GM12874 (cell line): Measurements from ENCODE around the gene DENND1C.

Experiments
- CTCF ChIP-seq: IDR thresholded peaks from 2 replicates; pipeline ENCODE4 v1.5.1; 2011; ENCODE audit warnings: low read depth, mild to moderate bottlenecking, control low read depth, low read length, moderate library complexity; ENCODE audit not compliant: insufficient read depth

The DENND1C gene

GRCh38 chr19:6516018-6516658, 34.6 kb upstream of the DENND1C start:
- TF ChIP-seq CTCF: no peak

DNA sequence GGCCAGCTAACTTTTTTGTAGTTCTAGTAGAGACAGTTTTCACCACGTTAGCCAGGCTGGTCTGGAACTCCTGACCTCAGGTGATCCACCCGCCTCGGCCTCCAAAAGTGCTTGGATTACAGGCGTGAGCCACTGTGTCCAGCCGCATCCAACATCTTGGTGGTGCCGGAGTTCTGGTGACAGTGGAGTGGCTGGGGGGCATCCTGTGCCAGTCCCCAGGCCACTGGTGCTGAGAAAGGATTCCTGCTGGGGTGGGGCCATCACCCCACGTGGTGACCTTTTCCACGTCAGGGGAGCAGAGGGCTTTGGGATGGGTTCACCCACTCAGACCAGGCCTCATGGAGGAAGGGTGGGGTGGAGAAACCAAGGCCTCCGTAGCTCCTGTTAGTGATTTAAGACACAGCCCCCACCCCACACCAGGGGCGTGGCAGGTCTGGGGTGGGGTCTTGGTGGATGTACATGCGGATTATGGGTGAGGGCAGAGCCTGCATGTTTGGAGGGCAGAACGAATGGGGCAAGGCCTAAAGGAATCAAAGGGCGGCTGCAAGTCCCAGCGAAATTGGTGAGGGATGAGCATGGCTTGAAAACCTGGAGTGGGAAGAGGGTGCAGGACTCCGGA, 33.4 kb upstream of the DENND1C start:
- TF ChIP-seq CTCF: no peak

DNA sequence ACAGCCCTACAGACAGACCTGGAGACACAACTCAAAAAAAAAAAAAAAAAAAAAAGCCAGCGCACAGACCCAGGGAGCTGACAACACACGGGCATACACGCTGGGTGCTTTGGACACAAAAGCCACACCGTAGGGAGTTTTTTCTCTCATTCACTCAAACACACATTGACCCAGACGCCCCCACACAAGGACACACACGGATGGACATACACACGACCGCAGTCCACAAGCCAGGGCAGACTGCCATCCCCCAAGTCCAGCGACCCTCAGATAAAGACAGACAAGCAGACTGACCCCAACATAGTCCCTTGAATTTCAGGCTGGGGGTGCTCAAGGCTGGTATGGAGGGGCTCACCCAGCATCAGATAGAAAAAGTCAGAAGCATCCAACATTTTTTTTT, 32.5 kb upstream of the DENND1C start:
- no peak for TF ChIP-seq CTCF

GRCh38 chr19:6510618-6511017, 29.0 kb upstream of the DENND1C start:
- no peak for TF ChIP-seq CTCF

DNA sequence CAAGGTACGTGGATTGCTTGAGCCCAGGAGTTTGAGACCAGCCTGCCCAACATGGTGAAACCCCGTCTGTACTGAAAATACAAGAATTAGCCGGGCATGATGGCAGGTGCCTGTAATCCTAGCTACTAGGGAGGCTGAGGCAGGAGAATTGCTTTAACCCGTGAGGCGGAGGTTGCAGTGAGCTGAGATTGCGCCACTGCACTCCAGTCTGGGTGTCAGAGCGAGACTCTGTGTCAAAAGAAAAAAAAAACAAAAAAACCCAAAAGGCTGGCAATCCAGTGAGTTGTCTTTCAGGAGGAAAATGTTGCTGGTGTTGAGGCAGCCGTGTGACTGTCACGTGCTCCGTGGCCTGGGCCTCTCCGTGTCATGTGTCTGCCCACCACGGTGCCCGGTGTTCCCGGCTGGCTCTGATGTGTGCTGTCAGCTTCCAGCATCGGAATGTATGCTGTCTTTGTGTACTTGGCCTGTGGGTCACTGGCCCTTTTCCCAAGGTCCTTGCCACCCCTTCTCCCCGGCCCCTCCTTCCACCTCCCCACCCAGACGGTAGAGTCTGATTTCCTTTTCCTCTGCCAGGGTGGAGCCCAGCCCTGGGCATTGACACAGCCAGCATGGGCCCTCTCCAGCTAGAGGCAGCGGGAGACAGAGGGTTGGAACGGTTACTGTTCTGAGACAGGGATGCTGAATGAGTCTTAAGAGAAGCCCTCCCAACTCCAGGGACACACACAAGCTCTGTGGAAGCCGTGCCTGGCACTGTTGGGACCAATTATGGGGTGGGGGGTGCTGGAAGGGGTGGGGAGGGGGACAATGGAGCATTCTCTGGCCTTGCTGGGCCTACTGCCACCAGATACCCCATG, 27.8 kb upstream of the DENND1C start:
- no peak for TF ChIP-seq CTCF

DNA sequence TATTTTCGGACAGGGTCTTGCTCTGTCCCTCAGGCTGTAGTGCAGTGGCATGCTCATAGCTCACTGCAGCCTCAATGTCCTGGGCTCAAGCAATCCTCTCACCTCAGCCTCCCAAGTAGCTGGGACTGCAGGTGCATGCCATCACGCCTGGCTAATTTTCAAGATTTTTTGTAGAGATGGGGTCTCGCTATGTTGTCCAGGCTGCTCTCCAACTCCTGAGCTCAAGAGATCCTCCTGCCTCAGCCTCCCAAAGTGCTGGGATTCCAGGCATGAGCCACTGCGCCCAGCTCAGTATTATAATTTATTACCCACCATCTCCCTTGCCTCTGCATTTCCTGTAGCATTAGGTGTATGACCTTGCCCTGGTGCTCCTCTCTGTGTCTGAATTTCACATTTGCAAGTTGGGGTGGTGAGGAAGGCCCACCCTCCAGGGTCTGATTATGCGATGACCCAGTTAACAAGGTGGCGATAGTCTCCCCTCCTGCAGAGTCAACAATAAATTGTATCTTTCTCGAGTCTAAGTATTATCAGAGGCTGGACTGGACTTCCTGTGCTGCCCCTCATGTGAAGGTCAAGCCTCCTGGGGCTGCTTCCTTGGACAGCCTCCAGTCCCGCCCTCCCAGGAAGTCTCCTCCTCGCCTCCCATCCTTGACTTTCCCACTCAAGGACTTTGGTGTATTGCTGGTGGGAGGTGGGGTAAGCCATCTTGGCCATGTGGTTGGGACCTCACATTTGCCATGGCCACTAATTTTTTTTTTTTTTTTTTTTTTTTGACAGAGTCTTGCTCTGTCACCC, 22.0 kb upstream of the DENND1C start:
- no peak for TF ChIP-seq CTCF
